Gastrocnemius medialis (tissue), 4 donors: ENCODE results near the gene RAMACL. TPM values are rescaled to one million over a fixed set of nuclear protein-coding genes. Genes with fewer than 3 reads are reported as not detected.

Source experiments
- ATAC-seq, 2 donors: fragments of 150-250 bp; one replicate each; pipeline ENCODE4 v1.9.1; 2016
- DNase-seq, 2 donors: peaks; one replicate each; pipeline ENCODE4 v3.0.0-alpha.2; 2019
- H3K27ac ChIP-seq, 4 donors: fragments of 200-600 bp; sonication (generic); 1 replicate in 1 of 4; 2 replicates in 3 of 4; pipeline ENCODE4 v1.5.1; 2016 to 2018; ENCODE audit warnings: mild to moderate bottlenecking in 2 of 4, moderate library complexity in 1 of 4
- H3K27me3 ChIP-seq, 3 donors: fragments of 200-600 bp; sonication (generic) in 2 of 3; 1 replicate in 1 of 3; 2 replicates in 2 of 3; pipeline versions ENCODE4 v1.5.1 to v1.6.0; 2016 to 2019; ENCODE audit warnings: mild to moderate bottlenecking in 1 of 3, moderate library complexity in 1 of 3
- H3K36me3 ChIP-seq, 2 donors: fragments of 200-600 bp; sonication (generic) in 1 of 2; one replicate each; pipeline ENCODE4 v1.5.1; 2017 to 2018
- H3K4me1 ChIP-seq, 2 donors: fragments of 200-600 bp; sonication (generic) in 1 of 2; one replicate each; pipeline ENCODE4 v1.5.1; 2016 to 2017; ENCODE audit warnings: mild to moderate bottlenecking in 2 of 2
- H3K4me3 ChIP-seq, 4 donors: fragments of 200-600 bp; sonication (generic) in 3 of 4; 1 replicate in 1 of 4; 2 replicates in 3 of 4; pipeline ENCODE4 v1.5.1; 2016 to 2019; ENCODE audit warnings: mild to moderate bottlenecking in 2 of 4
- H3K9me3 ChIP-seq, 3 donors: fragments of 200-600 bp; sonication (generic) in 2 of 3; 1 replicate in 1 of 3; 2 replicates in 2 of 3; pipeline ENCODE4 v1.5.1; 2016 to 2019
- CTCF ChIP-seq, 5 experiments: fragments of 450-650 bp in 3 of 5; fragments of 200-600 bp in 2 of 5; sonication (generic) in 2 of 5; IDR thresholded peaks in 4 of 5; conservative IDR thresholded peaks in 1 of 5; 1 replicate in 4 of 5; 2 replicates in 1 of 5; pipeline ENCODE4 v1.5.1; 2016 to 2019; ENCODE audit warnings: antibody characterized with exemption in 5 of 5, mild to moderate bottlenecking in 3 of 5, moderate library complexity in 3 of 5
- POLR2A ChIP-seq, 2 donors: fragments of 450-650 bp; IDR thresholded peaks; one replicate each; pipeline ENCODE4 v1.6.1; 2017; ENCODE audit warnings: antibody characterized with exemption in 2 of 2, mild to moderate bottlenecking in 2 of 2, moderate library complexity in 2 of 2
- in situ Hi-C, 4 donors: fragments of 200-750 bp; cut with MboI; loops; one replicate each; pipeline versions ENCODE4 v1.15.0 to v1.8.0; 2017; ENCODE audit warnings: low sequenced_read_pairs in 4 of 4
- intact Hi-C: fragments of 100-400 bp; cut with DNase I; formaldehyde crosslinking; loops from one replicate; pipeline ENCODE4 v1.15.1; 2023; ENCODE audit warnings: low total_unique reads
- total RNA-seq, 4 donors: library from RNA; depleted of rRNA; stranded (reverse); fragments of >200 nt; gene quantifications; one replicate each; pipeline versions ENCODE4 v1.1.0 to v1.2.3, GENCODE V29; 2016

The RAMACL gene
- total RNA-seq, 4 donors from 2014 or later: 0.18 to 5.6 (median 0.58) TPM

GRCh38 chr6:166591026-166591425 is 4.5 kb upstream of the RAMACL start:
- in situ Hi-C loops: no loop called here

GRCh38 chr6:166589786-166590574 is 3.5 kb upstream of the RAMACL start:
- no peak for TF ChIP-seq POLR2A (IDR thresholded peaks at IDR 0.05)
- TF ChIP-seq CTCF (IDR thresholded peaks at IDR 0.05 in 4 of 5, conservative IDR thresholded peaks at IDR 0.05 in 1 of 5): no peak
- Histone ChIP-seq H3K36me3 (no peaks in the 10 kb centered on the region), H3K4me1 (peaks cover 26 to 38% of the 10 kb centered on the region in 2 donors), H3K9me3 (no peaks in the 10 kb centered on the region), H3K27me3 (no peaks in the 10 kb centered on the region), H3K27ac (peak overlapping the region in 3 of 4 donors; percentile 32 to 42 (median 34)), H3K4me3 (no peak overlapping the region)
- intact Hi-C loops: loop anchor here (1.0 kb wide), 1 partner anchor 7 kb away; no protein-coding TSS in a partner anchor
- ATAC-seq (peak in 1 of 2 donors; percentile 57), DNase-seq (no peak)
- in situ Hi-C loops: no loop called here

More at GRCh38 chr6:166591026-166591425, 4.5 kb upstream of the RAMACL start:
- no peak for TF ChIP-seq POLR2A (IDR thresholded peaks at IDR 0.05)
- TF ChIP-seq CTCF (IDR thresholded peaks at IDR 0.05 in 4 of 5, conservative IDR thresholded peaks at IDR 0.05 in 1 of 5): no peak
- Histone ChIP-seq H3K4me1 (peaks cover 26 to 41% of the 10 kb centered on the region in 2 donors), H3K36me3 (no peaks in the 10 kb centered on the region), H3K4me3 (no peak overlapping the region), H3K27ac (no peak overlapping the region), H3K27me3 (no peaks in the 10 kb centered on the region), H3K9me3 (no peaks in the 10 kb centered on the region)
- DNase-seq (no peak), ATAC-seq (no peak)
- intact Hi-C loops: no loop called here

- DNase-seq (no peak), ATAC-seq (no peak)
- Histone ChIP-seq H3K27me3 (no peaks in the 10 kb centered on the region), H3K9me3 (no peaks in the 10 kb centered on the region), H3K4me3 (no peak overlapping the region), H3K36me3 (no peaks in the 10 kb centered on the region), H3K27ac (peak overlapping the region in 3 of 4 donors; percentile 32 to 42 (median 34)), H3K4me1 (peaks cover 26 to 38% of the 10 kb centered on the region in 2 donors)
- TF ChIP-seq POLR2A (IDR thresholded peaks at IDR 0.05): no peak
- TF ChIP-seq CTCF (IDR thresholded peaks at IDR 0.05 in 4 of 5, conservative IDR thresholded peaks at IDR 0.05 in 1 of 5): no peak
- in situ Hi-C loops: no loop called here
- intact Hi-C loops: loop anchor here (1.0 kb wide), 1 partner anchor 8 kb away; no protein-coding TSS in a partner anchor
Observed at GRCh38 chr6:166589337-166589731, 2.9 kb upstream of the RAMACL start.

- Histone ChIP-seq H3K4me3 (no peak overlapping the region), H3K4me1 (peaks cover 26 to 38% of the 10 kb centered on the region in 2 donors), H3K9me3 (no peaks in the 10 kb centered on the region), H3K27me3 (no peaks in the 10 kb centered on the region), H3K27ac (peak overlapping the region in 3 of 4 donors; percentile 32 to 42 (median 34)), H3K36me3 (no peaks in the 10 kb centered on the region)
- intact Hi-C loops (loop anchor here (1.0 kb wide), 1 partner anchor 8 kb away; no protein-coding TSS in a partner anchor), in situ Hi-C loops (no loop called here)
- TF ChIP-seq POLR2A (IDR thresholded peaks at IDR 0.05): no peak
- TF ChIP-seq CTCF (IDR thresholded peaks at IDR 0.05 in 4 of 5, conservative IDR thresholded peaks at IDR 0.05 in 1 of 5): no peak
- ATAC-seq: peak in 1 of 2 donors; percentile 26
- DNase-seq: no peak
Observed at GRCh38 chr6:166588691-166589336, 2.3 kb upstream of the RAMACL start.
